WTC11 (cell line): ENCODE results near the gene ABR.

Experiments
- JUN ChIP-seq: sonication (generic); formaldehyde crosslinking; IDR thresholded peaks from 2 replicates; pipeline ENCODE4 v1.8.0; 2023; ENCODE audit warnings: mild to moderate bottlenecking, missing genetic modification reagents
- MLX ChIP-seq: sonication (generic); formaldehyde crosslinking; IDR thresholded peaks from 2 replicates; pipeline ENCODE4 v1.8.1; 2023; ENCODE audit warnings: mild to moderate bottlenecking, missing genetic modification reagents, moderate library complexity
- TCF7 ChIP-seq: sonication (generic); formaldehyde crosslinking; IDR thresholded peaks from 2 replicates; pipeline ENCODE4 v1.8.0; 2022; ENCODE audit warnings: mild to moderate bottlenecking, low read depth, missing genetic modification reagents, moderate library complexity
- ZNF416 ChIP-seq: fragments of 250-450 bp; sonication (Bioruptor Pico); IDR thresholded peaks from 2 replicates; pipeline ENCODE4 v1.9.0; 2021; ENCODE audit warnings: mild to moderate bottlenecking, inconsistent platforms
- TF ChIP-seq, protein P1 (sequence below): sonication (generic); formaldehyde crosslinking; IDR thresholded peaks from 2 replicates; pipeline ENCODE4 v1.8.0; 2022; ENCODE audit warnings: mild to moderate bottlenecking, missing genetic modification reagents

GRCh38 chr17:1212946-1213345 lies 33.2 kb upstream of the ABR start:
- no peak for TF ChIP-seq TCF7 (CRISPR knock-in tag)
- TF ChIP-seq, protein P1, sequence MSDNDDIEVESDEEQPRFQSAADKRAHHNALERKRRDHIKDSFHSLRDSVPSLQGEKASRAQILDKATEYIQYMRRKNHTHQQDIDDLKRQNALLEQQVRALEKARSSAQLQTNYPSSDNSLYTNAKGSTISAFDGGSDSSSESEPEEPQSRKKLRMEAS (CRISPR knock-in tag) = no peak
- TF ChIP-seq MLX (CRISPR knock-in tag) = no peak
- TF ChIP-seq JUN (CRISPR knock-in tag) = no peak
- no peak for TF ChIP-seq ZNF416 (CRISPR knock-in tag)
